HCT116 (cell line): ENCODE data around the gene TBX5. TPM values are rescaled to one million over a fixed set of nuclear protein-coding genes. Genes with fewer than 3 reads are reported as not detected.

Experiments
- ATAC-seq: fragments of 200-7000 bp; cut with Tn5 transposase; 2 replicates; pipeline ENCODE4 v1.9.1; 2020; ENCODE audit warnings: mild to moderate bottlenecking, moderate library complexity
- BruUV-seq: library from RNA; stranded (reverse); fragments of 400-500 nt; replicated peaks from 2 replicates; lab custom pipeline; 2021; lab: Mats Ljungman, UMichigan
- CTCF ChIA-PET: fragments of 300-600 bp; sonication (Branson Sonifier 250); formaldehyde crosslinking; loops from one replicate; lab custom pipeline; 2021; ENCODE audit warnings: antibody characterized with exemption; lab: Charles Lee
- POLR2A ChIA-PET: fragments of 300-600, 350-600 bp; sonication (Branson Sonifier 250); formaldehyde crosslinking; loops from one replicate; lab custom pipeline; 2021; ENCODE audit warnings: antibody characterized with exemption; lab: Charles Lee
- RAD21 ChIA-PET, 2 experiments: fragments of 300-600 bp; sonication (Branson Sonifier 250); formaldehyde crosslinking; loops; one replicate each; lab custom pipeline; 2023; ENCODE audit warnings: low total read pairs in 2 of 2; ENCODE audit not compliant: uncharacterized antibody in 2 of 2, unreplicated experiment in 2 of 2, low non-redundant PET in 1 of 2; lab: Charles Lee
- DNase-seq: peaks from one replicate; pipeline ENCODE4 v3.0.0-alpha.2; 2010; ENCODE audit warnings: low read depth, low spot score
- H2AFZ ChIP-seq: fragments of 200-600 bp; shearing (Covaris generic), sonication (generic); 2 replicates; pipeline ENCODE4 v1.6.1; 2017; ENCODE audit warnings: low read depth, mixed run types, mixed read lengths, antibody characterized with exemption, low read length; ENCODE audit not compliant: poor library complexity, severe bottlenecking
- H3K27ac ChIP-seq: 2 replicates; pipeline ENCODE4 v1.5.1; 2012; ENCODE audit warnings: low read depth, low read length
- H3K27me3 ChIP-seq: fragments of 200-600 bp; sonication (generic); 2 replicates; pipeline ENCODE4 v1.6.1; 2016; ENCODE audit warnings: mixed run types, low read length, mixed read lengths; ENCODE audit not compliant: insufficient read depth
- H3K36me3 ChIP-seq, 2 experiments: fragments of 200-500 bp in 1 of 2; fragments of 200-600 bp in 1 of 2; sonication (Bioruptor generic) in 1 of 2; sonication (generic) in 1 of 2; 2 replicates each; pipeline versions ENCODE4 v1.5.1 to v1.6.1; 2014 to 2016; ENCODE audit warnings: low read length in 2 of 2, inconsistent platforms in 1 of 2, mixed read lengths in 1 of 2, mixed run types in 1 of 2; ENCODE audit not compliant: insufficient read depth in 2 of 2, control insufficient read depth in 1 of 2
- H3K4me1 ChIP-seq, 2 experiments: fragments of 200-600 bp in 1 of 2; sonication (generic) in 1 of 2; 2 replicates each; pipeline versions ENCODE4 v1.5.1 to v1.6.1; 2012 to 2017; ENCODE audit warnings: low read length in 2 of 2, inconsistent platforms in 1 of 2, mild to moderate bottlenecking in 1 of 2, mixed read lengths in 1 of 2, mixed run types in 1 of 2, moderate library complexity in 1 of 2; ENCODE audit not compliant: insufficient read depth in 2 of 2, control insufficient read depth in 1 of 2
- H3K4me2 ChIP-seq: fragments of 200-600 bp; sonication (generic); 2 replicates; pipeline ENCODE4 v1.6.1; 2017; ENCODE audit warnings: mixed run types, low read length, mixed read lengths
- H3K4me3 ChIP-seq, 2 experiments: fragments of 200-600 bp in 1 of 2; sonication (generic) in 1 of 2; replicated peaks in 1 of 2; 2 replicates each; pipeline ENCODE4 v1.5.1; 2011 to 2016; ENCODE audit warnings: low read length in 2 of 2, control low read depth in 1 of 2, low read depth in 1 of 2, mild to moderate bottlenecking in 1 of 2, mixed read lengths in 1 of 2, mixed run types in 1 of 2
- H3K79me2 ChIP-seq: fragments of 200-600 bp; sonication (generic); 2 replicates; pipeline ENCODE4 v1.6.1; 2017; ENCODE audit warnings: mild to moderate bottlenecking, mixed run types, low read length, moderate library complexity, mixed read lengths; ENCODE audit not compliant: insufficient read depth
- H3K9ac ChIP-seq: fragments of 200-600 bp; sonication (generic); 2 replicates; pipeline ENCODE4 v1.6.1; 2016; ENCODE audit warnings: low read length, mixed read lengths
- H3K9me2 ChIP-seq: fragments of 200-600 bp; sonication (generic), shearing (Covaris generic); 2 replicates; pipeline ENCODE4 v1.6.1; 2017; ENCODE audit warnings: mixed run types, mild to moderate bottlenecking, moderate library complexity; ENCODE audit not compliant: insufficient read depth
- H3K9me3 ChIP-seq, 2 experiments: fragments of 200-500 bp in 1 of 2; fragments of 200-600 bp in 1 of 2; sonication (Bioruptor generic) in 1 of 2; sonication (generic) in 1 of 2; 2 replicates each; pipeline ENCODE4 v1.6.1; 2014 to 2017; ENCODE audit warnings: low read length in 2 of 2, mixed read lengths in 2 of 2, inconsistent platforms in 1 of 2, low read depth in 1 of 2, mild to moderate bottlenecking in 1 of 2, mixed run types in 1 of 2, moderate library complexity in 1 of 2; ENCODE audit not compliant: control insufficient read depth in 1 of 2, insufficient read depth in 1 of 2
- H4K20me1 ChIP-seq: fragments of 200-600 bp; sonication (generic), shearing (Covaris generic); 2 replicates; pipeline ENCODE4 v1.6.1; 2017; ENCODE audit warnings: mixed run types, mild to moderate bottlenecking, moderate library complexity; ENCODE audit not compliant: insufficient read depth
- ATF3 ChIP-seq: IDR thresholded peaks from 2 replicates; pipeline ENCODE4 v1.6.1; 2012
- CBX3 ChIP-seq: IDR thresholded peaks from 2 replicates; pipeline ENCODE4 v1.6.1; 2012; ENCODE audit warnings: low read depth
- EGR1 ChIP-seq: IDR thresholded peaks from 2 replicates; pipeline ENCODE4 v1.6.1; 2012; ENCODE audit warnings: low read depth
- ELF1 ChIP-seq: IDR thresholded peaks from 2 replicates; pipeline ENCODE4 v1.6.1; 2012; ENCODE audit warnings: low read depth, borderline replicate concordance
- EZH2 ChIP-seq: fragments of 200-600 bp; sonication (generic); IDR thresholded peaks from 2 replicates; pipeline ENCODE4 v1.6.1; 2017; ENCODE audit warnings: antibody characterized with exemption, mixed run types
- EZH2phosphoT487 ChIP-seq: fragments of 200-600 bp; IDR thresholded peaks from 2 replicates; pipeline ENCODE4 v1.6.1; 2018; ENCODE audit warnings: antibody characterized with exemption, borderline replicate concordance
- RAD21 ChIP-seq: IDR thresholded peaks from 2 replicates; pipeline ENCODE4 v1.6.1; 2012; ENCODE audit warnings: low read depth, mild to moderate bottlenecking
- SIN3A ChIP-seq: IDR thresholded peaks from 2 replicates; pipeline ENCODE4 v1.6.1; 2012; ENCODE audit warnings: low read depth
- SRF ChIP-seq: IDR thresholded peaks from 2 replicates; pipeline ENCODE4 v1.6.1; 2012; ENCODE audit warnings: low read depth
- TCF7L2 ChIP-seq: IDR thresholded peaks from 2 replicates; pipeline ENCODE4 v1.7.0; 2011; ENCODE audit warnings: borderline replicate concordance, inconsistent platforms; ENCODE audit not compliant: insufficient read depth, insufficient read length; ENCODE audit errors: extremely low read depth
- YY1 ChIP-seq: IDR thresholded peaks from 2 replicates; pipeline ENCODE4 v1.6.1; 2011; ENCODE audit warnings: low read length, low read depth, moderate library complexity, mild to moderate bottlenecking; ENCODE audit not compliant: insufficient replicate concordance; ENCODE audit errors: extremely low read depth
- ZBTB33 ChIP-seq: IDR thresholded peaks from 2 replicates; pipeline ENCODE4 v1.6.1; 2011; ENCODE audit warnings: mild to moderate bottlenecking, low read length, moderate library complexity; ENCODE audit not compliant: insufficient replicate concordance; ENCODE audit errors: extremely low read depth
- ZFX ChIP-seq: fragments of 450-650 bp; IDR thresholded peaks from 2 replicates; pipeline ENCODE4 v1.6.1; 2017
- intact Hi-C: fragments of 100-400 bp; cut with micrococcal nuclease; formaldehyde crosslinking; loops from 2 replicates; pipeline ENCODE4 v1.10.0; 2022
- total RNA-seq: library from RNA; stranded (reverse); gene quantifications from one replicate; pipeline ENCODE4 v1.2.1, GENCODE V29; 2021; ENCODE audit not compliant: unreplicated experiment
- TF ChIP-seq, protein P1 (sequence below), 3 experiments: fragments of 200-600 bp in 1 of 3; sonication (generic) in 1 of 3; IDR thresholded peaks in 2 of 3; conservative IDR thresholded peaks in 1 of 3; 2 replicates each; pipeline ENCODE4 v1.5.1; 2012 to 2017; ENCODE audit warnings: low read depth in 2 of 3, low read length in 2 of 3, antibody characterized with exemption in 1 of 3, borderline replicate concordance in 1 of 3, control low read depth in 1 of 3, mild to moderate bottlenecking in 1 of 3, mixed read lengths in 1 of 3, mixed run types in 1 of 3, moderate library complexity in 1 of 3; ENCODE audit not compliant: insufficient read depth in 1 of 3
- TF ChIP-seq, protein P2 (sequence below): IDR thresholded peaks from 2 replicates; pipeline ENCODE4 v1.6.1; 2012; ENCODE audit warnings: low read depth

Gene TBX5
- total RNA-seq, 1 experiment from 2014 or later: 0.10 TPM

DNA sequence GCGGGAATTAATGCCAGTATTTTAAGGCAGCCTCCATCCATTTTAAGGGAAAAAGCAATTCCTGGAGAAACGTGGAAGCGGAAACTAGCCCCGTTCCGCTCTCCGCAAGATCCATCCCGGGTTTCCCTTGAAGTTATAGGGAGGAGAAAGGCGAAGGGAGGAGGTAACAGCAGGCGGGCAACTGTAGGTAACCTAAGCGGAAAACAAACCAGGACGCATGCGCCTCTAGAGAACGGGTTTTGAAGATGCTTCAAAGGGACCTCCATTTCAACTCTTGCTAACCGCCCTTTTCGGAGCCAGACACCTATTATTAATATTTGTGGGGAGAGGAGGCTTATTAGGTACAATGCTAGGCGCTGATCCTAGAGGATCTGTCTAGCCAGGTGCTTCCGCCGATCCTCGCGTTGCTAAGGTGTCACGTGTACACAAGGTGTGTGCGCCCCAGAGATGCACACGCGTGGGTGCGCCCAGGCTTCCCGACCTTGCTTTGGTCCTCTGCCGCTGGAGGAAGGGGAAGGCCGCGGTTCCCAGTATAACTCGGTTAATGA lies 6.2 kb downstream of the TBX5 start (continued):
- no peak for TF ChIP-seq TCF7L2
- TF ChIP-seq EGR1: no peak
- TF ChIP-seq SRF: no peak
- no peak for TF ChIP-seq RAD21
- no peak; the same call in 1 of the 2 replicates for TF ChIP-seq SIN3A
- TF ChIP-seq ELF1: no peak
- TF ChIP-seq, all 23 proteins: peak for 5

- no TSS peak for BruUV-seq
- Histone ChIP-seq H4K20me1 (no peaks in the 10 kb centered on the region), H3K4me1 (peaks cover 0 to 7% of the 10 kb centered on the region in 2 experiments; a peak in 2 of 4 replicates), H3K9ac (no peak overlapping the region), H3K9me2 (no peaks in the 10 kb centered on the region), H3K4me2 (no peak overlapping the region), H3K9me3 (no peaks in the 10 kb centered on the region), H2AFZ (no peak overlapping the region), H3K27ac (no peak overlapping the region), H3K79me2 (no peaks in the 10 kb centered on the region), H3K27me3 (peaks cover 25% of the 10 kb centered on the region; the same call in 1 of the 2 replicates), H3K36me3 (no peaks in the 10 kb centered on the region), H3K4me3 (no peak overlapping the region)
- TF ChIP-seq EZH2phosphoT487 (no peak), EGR1 (no peak), ZBTB33 (no peak), ZFX (no peak), CBX3 (no peak), ATF3 (no peak), YY1 (no peak), EZH2 (no peak)
- TF ChIP-seq, protein P1, sequence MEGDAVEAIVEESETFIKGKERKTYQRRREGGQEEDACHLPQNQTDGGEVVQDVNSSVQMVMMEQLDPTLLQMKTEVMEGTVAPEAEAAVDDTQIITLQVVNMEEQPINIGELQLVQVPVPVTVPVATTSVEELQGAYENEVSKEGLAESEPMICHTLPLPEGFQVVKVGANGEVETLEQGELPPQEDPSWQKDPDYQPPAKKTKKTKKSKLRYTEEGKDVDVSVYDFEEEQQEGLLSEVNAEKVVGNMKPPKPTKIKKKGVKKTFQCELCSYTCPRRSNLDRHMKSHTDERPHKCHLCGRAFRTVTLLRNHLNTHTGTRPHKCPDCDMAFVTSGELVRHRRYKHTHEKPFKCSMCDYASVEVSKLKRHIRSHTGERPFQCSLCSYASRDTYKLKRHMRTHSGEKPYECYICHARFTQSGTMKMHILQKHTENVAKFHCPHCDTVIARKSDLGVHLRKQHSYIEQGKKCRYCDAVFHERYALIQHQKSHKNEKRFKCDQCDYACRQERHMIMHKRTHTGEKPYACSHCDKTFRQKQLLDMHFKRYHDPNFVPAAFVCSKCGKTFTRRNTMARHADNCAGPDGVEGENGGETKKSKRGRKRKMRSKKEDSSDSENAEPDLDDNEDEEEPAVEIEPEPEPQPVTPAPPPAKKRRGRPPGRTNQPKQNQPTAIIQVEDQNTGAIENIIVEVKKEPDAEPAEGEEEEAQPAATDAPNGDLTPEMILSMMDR (IDR thresholded peaks at IDR 0.05 in 2 of 3, conservative IDR thresholded peaks at IDR 0.05 in 1 of 3; ENCODE audit: borderline replicate concordance in 1 of 3, insufficient read depth in 1 of 3, low read depth in 2 of 3, low read length in 2 of 3): no peak
- TF ChIP-seq, protein P2, sequence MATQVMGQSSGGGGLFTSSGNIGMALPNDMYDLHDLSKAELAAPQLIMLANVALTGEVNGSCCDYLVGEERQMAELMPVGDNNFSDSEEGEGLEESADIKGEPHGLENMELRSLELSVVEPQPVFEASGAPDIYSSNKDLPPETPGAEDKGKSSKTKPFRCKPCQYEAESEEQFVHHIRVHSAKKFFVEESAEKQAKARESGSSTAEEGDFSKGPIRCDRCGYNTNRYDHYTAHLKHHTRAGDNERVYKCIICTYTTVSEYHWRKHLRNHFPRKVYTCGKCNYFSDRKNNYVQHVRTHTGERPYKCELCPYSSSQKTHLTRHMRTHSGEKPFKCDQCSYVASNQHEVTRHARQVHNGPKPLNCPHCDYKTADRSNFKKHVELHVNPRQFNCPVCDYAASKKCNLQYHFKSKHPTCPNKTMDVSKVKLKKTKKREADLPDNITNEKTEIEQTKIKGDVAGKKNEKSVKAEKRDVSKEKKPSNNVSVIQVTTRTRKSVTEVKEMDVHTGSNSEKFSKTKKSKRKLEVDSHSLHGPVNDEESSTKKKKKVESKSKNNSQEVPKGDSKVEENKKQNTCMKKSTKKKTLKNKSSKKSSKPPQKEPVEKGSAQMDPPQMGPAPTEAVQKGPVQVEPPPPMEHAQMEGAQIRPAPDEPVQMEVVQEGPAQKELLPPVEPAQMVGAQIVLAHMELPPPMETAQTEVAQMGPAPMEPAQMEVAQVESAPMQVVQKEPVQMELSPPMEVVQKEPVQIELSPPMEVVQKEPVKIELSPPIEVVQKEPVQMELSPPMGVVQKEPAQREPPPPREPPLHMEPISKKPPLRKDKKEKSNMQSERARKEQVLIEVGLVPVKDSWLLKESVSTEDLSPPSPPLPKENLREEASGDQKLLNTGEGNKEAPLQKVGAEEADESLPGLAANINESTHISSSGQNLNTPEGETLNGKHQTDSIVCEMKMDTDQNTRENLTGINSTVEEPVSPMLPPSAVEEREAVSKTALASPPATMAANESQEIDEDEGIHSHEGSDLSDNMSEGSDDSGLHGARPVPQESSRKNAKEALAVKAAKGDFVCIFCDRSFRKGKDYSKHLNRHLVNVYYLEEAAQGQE: no peak
- ChIA-PET CTCF (no interaction called here), POLR2A (no interaction called here), RAD21 (no interaction called here)
- DNase-seq: no peak
- intact Hi-C loops: no loop called here
- ATAC-seq: no peak
Observed at GRCh38 chr12:114397978-114398881, 7.7 kb downstream of the TBX5 start.
